HCT116 (cell line): ENCODE data around the gene OTUD5.

Source experiments
- CTCF ChIP-seq, 3 experiments: fragments of 200-600 bp in 1 of 3; sonication (generic) in 1 of 3; IDR thresholded peaks in 2 of 3; conservative IDR thresholded peaks in 1 of 3; 2 replicates each; pipeline ENCODE4 v1.5.1; 2012 to 2017; ENCODE audit warnings: low read depth in 2 of 3, low read length in 2 of 3, antibody characterized with exemption in 1 of 3, borderline replicate concordance in 1 of 3, control low read depth in 1 of 3, mild to moderate bottlenecking in 1 of 3, mixed read lengths in 1 of 3, mixed run types in 1 of 3, moderate library complexity in 1 of 3; ENCODE audit not compliant: insufficient read depth in 1 of 3
- POLR2A ChIP-seq: IDR thresholded peaks from 2 replicates; pipeline ENCODE4 v1.7.0; 2011; ENCODE audit warnings: borderline replicate concordance; ENCODE audit not compliant: insufficient read depth, insufficient read length; ENCODE audit errors: extremely low read depth
- TCF7L2 ChIP-seq: IDR thresholded peaks from 2 replicates; pipeline ENCODE4 v1.7.0; 2011; ENCODE audit warnings: borderline replicate concordance, inconsistent platforms; ENCODE audit not compliant: insufficient read depth, insufficient read length; ENCODE audit errors: extremely low read depth

DNA sequence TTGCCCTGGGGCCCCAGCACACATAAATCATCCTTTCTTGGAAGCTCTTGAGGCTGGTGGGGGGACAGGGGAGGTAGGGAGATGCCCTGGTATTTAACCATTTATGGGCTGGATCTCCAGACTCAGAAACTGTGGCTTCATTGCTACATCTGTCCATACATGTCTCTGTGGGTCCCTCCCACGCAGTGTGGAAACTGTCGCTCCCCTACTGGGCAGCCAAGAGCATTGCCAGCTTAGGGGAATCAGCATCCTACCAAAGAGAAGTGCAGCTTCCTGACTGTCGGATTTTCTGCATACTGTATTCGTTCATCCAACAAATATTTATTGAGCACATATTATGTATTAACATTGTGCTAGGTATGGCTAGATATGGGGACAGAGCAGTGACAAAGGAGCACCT lies 41.0 kb upstream of the OTUD5 start:
- TF ChIP-seq POLR2A = no peak
- TF ChIP-seq CTCF (IDR thresholded peaks at IDR 0.05 in 2 of 3, conservative IDR thresholded peaks at IDR 0.05 in 1 of 3; ENCODE audit: borderline replicate concordance in 1 of 3, insufficient read depth in 1 of 3, low read depth in 2 of 3, low read length in 2 of 3) = no peak
- no peak for TF ChIP-seq TCF7L2
